ENCODE results near the gene LCP1.
A peak's percentile ranks its signal among the peaks of the same experiment; 100 is the strongest.

Gene LCP1

GRCh38 chr13:46124531-46124966 is 57.4 kb downstream of the LCP1 start:
- ChIA-PET CTCF (interaction anchor here (0.9 to 4.3 kb wide), 6 partner anchors 13 to 501 kb away, joined by 3 to 85 read pairs (median 21); no protein-coding TSS in a partner anchor), POLR2A (interaction anchor here (0.6 kb wide), 1 partner anchor 12 kb away, joined by 7 read pairs; no protein-coding TSS in a partner anchor)
- no peak for DNase-seq (ENCODE audit: extremely low spot score)
- peak; percentile 3 for TF ChIP-seq CTCF (IDR thresholded peaks at IDR 0.05; ENCODE audit: control extremely low read depth, extremely low read depth, low read depth, missing control alignments)

GRCh38 chr13:46122304-46122703 is 59.7 kb downstream of the LCP1 start:
- no peak for TF ChIP-seq CTCF (IDR thresholded peaks at IDR 0.05; ENCODE audit: control extremely low read depth, extremely low read depth, low read depth, missing control alignments)
- ChIA-PET POLR2A (no interaction called here), CTCF (interaction anchor here (1.4 kb wide), 1 partner anchor 315 kb away, joined by 8 read pairs; no protein-coding TSS in a partner anchor)
- no peak for DNase-seq (ENCODE audit: extremely low spot score)

GRCh38 chr13:46121597-46122163 is 60.3 kb downstream of the LCP1 start:
- DNase-seq (ENCODE audit: extremely low spot score): no peak
- POLR2A ChIA-PET: no interaction called here
- CTCF ChIA-PET: interaction anchor here (1.1 to 3.1 kb wide), 4 partner anchors 13 to 314 kb away, joined by 3 to 19 read pairs (median 6); partner anchors contain the start of gene ZC3H13
- no peak for TF ChIP-seq CTCF (IDR thresholded peaks at IDR 0.05; ENCODE audit: control extremely low read depth, extremely low read depth, low read depth, missing control alignments)

GRCh38 chr13:46121033-46121432 is 60.9 kb downstream of the LCP1 start:
- no peak for DNase-seq (ENCODE audit: extremely low spot score)
- ChIA-PET POLR2A (no interaction called here), CTCF (interaction anchor here (0.9 to 3.1 kb wide), 5 partner anchors 12 to 169 kb away, joined by 3 to 19 read pairs (median 3); partner anchors contain the start of gene ZC3H13)
- TF ChIP-seq CTCF (IDR thresholded peaks at IDR 0.05; ENCODE audit: control extremely low read depth, extremely low read depth, low read depth, missing control alignments): no peak

GRCh38 chr13:46119883-46120614 is 61.9 kb downstream of the LCP1 start:
- DNase-seq (ENCODE audit: extremely low spot score): no peak
- TF ChIP-seq CTCF (IDR thresholded peaks at IDR 0.05; ENCODE audit: control extremely low read depth, extremely low read depth, low read depth, missing control alignments): no peak
- POLR2A ChIA-PET: no interaction called here
- CTCF ChIA-PET: interaction anchor here (0.9 to 3.1 kb wide), 6 partner anchors 11 to 312 kb away, joined by 3 to 19 read pairs (median 3); no protein-coding TSS in a partner anchor

GRCh38 chr13:46116653-46117502 is 65.1 kb downstream of the LCP1 start:
- no peak for DNase-seq (ENCODE audit: extremely low spot score)
- ChIA-PET CTCF (interaction anchor here (1.2 to 1.5 kb wide), 2 partner anchors 10 to 12 kb away, joined by 3 to 9 read pairs; no protein-coding TSS in a partner anchor), POLR2A (no interaction called here)
- TF ChIP-seq CTCF (IDR thresholded peaks at IDR 0.05; ENCODE audit: control extremely low read depth, extremely low read depth, low read depth, missing control alignments): no peak
